Natural killer cell (primary cell): ENCODE measurements around the gene CFAP299. TPM values are rescaled to one million over a fixed set of nuclear protein-coding genes. Genes with fewer than 3 reads are reported as not detected.

ENCODE experiments used
- ATAC-seq, 3 donors: fragments of 150-1000 bp in 2 of 3; fragments of 200-7000 bp in 1 of 3; cut with Tn5 transposase; 1 replicate in 1 of 3; 2 replicates in 2 of 3; pipeline ENCODE4 v1.10.0; 2021; ENCODE audit warnings: mild to moderate bottlenecking in 2 of 3, moderate library complexity in 2 of 3
- DNase-seq, 2 donors: peaks; one replicate each; pipeline versions ENCODE4 v3.0.0 to v3.0.0-alpha.2; 2013 to 2021; ENCODE audit warnings: mixed read lengths in 1 of 2
- H3K27ac ChIP-seq: one replicate; pipeline ENCODE4 v1.5.1; 2013; ENCODE audit warnings: mild to moderate bottlenecking, low read length
- H3K27me3 ChIP-seq: one replicate; pipeline ENCODE4 v1.6.1; 2013; ENCODE audit warnings: low read length; ENCODE audit not compliant: control insufficient read depth, insufficient read depth
- H3K36me3 ChIP-seq: one replicate; pipeline ENCODE4 v1.6.1; 2013; ENCODE audit warnings: low read length; ENCODE audit not compliant: control insufficient read depth, insufficient read depth
- H3K4me1 ChIP-seq: one replicate; pipeline ENCODE4 v1.6.1; 2013; ENCODE audit warnings: low read length; ENCODE audit not compliant: control insufficient read depth, insufficient read depth
- H3K4me3 ChIP-seq: one replicate; pipeline ENCODE4 v1.5.1; 2013; ENCODE audit warnings: low read length
- H3K9me3 ChIP-seq: one replicate; pipeline ENCODE4 v1.6.1; 2013; ENCODE audit warnings: low read length; ENCODE audit not compliant: control insufficient read depth, insufficient read depth
- H3K27ac Mint-ChIP-seq, 2 donors: one replicate each; pipeline ENCODE4 v1.8.0; 2022; ENCODE audit warnings: mild to moderate bottlenecking in 2 of 2, mixed read lengths in 2 of 2, moderate library complexity in 1 of 2
- H3K27me3 Mint-ChIP-seq, 2 donors: one replicate each; pipeline ENCODE4 v1.8.0; 2022; ENCODE audit warnings: low read depth in 2 of 2, mixed read lengths in 2 of 2
- H3K36me3 Mint-ChIP-seq: one replicate; pipeline ENCODE4 v1.8.0; 2022; ENCODE audit warnings: mixed read lengths
- H3K4me1 Mint-ChIP-seq, 2 donors: one replicate each; pipeline ENCODE4 v1.8.0; 2022; ENCODE audit warnings: mixed read lengths in 2 of 2
- H3K4me3 Mint-ChIP-seq: one replicate; pipeline ENCODE4 v1.8.0; 2022; ENCODE audit warnings: mild to moderate bottlenecking, moderate library complexity, mixed read lengths
- H3K9me3 Mint-ChIP-seq, 2 donors: one replicate each; pipeline ENCODE4 v1.8.0; 2022; ENCODE audit warnings: mixed read lengths in 2 of 2
- WGBS: methylation state at CpG from one replicate; pipeline ENCODE4 v1.1.7; 2013; ENCODE audit warnings: missing lambda C conversion rate; ENCODE audit not compliant: insufficient coverage; 5-methylcytosine and 5-hydroxymethylcytosine counted together
- intact Hi-C: fragments of 100-400 bp; cut with micrococcal nuclease; formaldehyde crosslinking; loops from one replicate; pipeline ENCODE4 v1.14.2; 2022
- total RNA-seq, 4 donors: library from RNA; stranded (reverse); fragments of 120-200 nt in 1 of 4; gene quantifications; one replicate each; pipeline versions ENCODE4 v1.2.3 to v1.2.4, GENCODE V29; 2013 to 2022
- TF ChIP-seq, protein P1 (sequence below): fragments of 200-600 bp; IDR thresholded peaks from one replicate; pipeline ENCODE4 v1.8.0; 2022; ENCODE audit warnings: antibody characterized with exemption

The CFAP299 gene
- total RNA-seq, 3 donors from 2014 or later (not counting 1 experiment from before 2014, with no cell fraction given), result not detected

GRCh38 chr4:80417019-80417418 is 81.5 kb downstream of the CFAP299 start:
- Histone ChIP-seq H3K9me3 (no peaks in the 10 kb centered on the region), H3K27ac (no peak overlapping the region), H3K4me3 (no peak overlapping the region), H3K27me3 (no peaks in the 10 kb centered on the region), H3K4me1 (no peaks in the 10 kb centered on the region), H3K36me3 (no peaks in the 10 kb centered on the region)
- no peak for DNase-seq
- ATAC-seq, result no peak
- Mint-ChIP-seq H3K27ac (no peak overlapping the region), H3K4me1 (peaks cover 14 to 22% of the 10 kb centered on the region in 2 donors), H3K9me3 (no peaks in the 10 kb centered on the region), H3K27me3 (peaks cover 0 to 2% of the 10 kb centered on the region in 2 donors), H3K4me3 (no peak overlapping the region), H3K36me3 (no peaks in the 10 kb centered on the region)
- TF ChIP-seq, protein P1, sequence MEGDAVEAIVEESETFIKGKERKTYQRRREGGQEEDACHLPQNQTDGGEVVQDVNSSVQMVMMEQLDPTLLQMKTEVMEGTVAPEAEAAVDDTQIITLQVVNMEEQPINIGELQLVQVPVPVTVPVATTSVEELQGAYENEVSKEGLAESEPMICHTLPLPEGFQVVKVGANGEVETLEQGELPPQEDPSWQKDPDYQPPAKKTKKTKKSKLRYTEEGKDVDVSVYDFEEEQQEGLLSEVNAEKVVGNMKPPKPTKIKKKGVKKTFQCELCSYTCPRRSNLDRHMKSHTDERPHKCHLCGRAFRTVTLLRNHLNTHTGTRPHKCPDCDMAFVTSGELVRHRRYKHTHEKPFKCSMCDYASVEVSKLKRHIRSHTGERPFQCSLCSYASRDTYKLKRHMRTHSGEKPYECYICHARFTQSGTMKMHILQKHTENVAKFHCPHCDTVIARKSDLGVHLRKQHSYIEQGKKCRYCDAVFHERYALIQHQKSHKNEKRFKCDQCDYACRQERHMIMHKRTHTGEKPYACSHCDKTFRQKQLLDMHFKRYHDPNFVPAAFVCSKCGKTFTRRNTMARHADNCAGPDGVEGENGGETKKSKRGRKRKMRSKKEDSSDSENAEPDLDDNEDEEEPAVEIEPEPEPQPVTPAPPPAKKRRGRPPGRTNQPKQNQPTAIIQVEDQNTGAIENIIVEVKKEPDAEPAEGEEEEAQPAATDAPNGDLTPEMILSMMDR, result no peak
- intact Hi-C loops, result no loop called here
- 87% methylated on average over 2 of the region's 2 CpGs for WGBS

GRCh38 chr4:80419946-80420345 is 84.4 kb downstream of the CFAP299 start:
- Mint-ChIP-seq H3K4me1 (peaks cover 30 to 44% of the 10 kb centered on the region in 2 donors), H3K27me3 (peaks cover 0 to 2% of the 10 kb centered on the region in 2 donors), H3K36me3 (no peaks in the 10 kb centered on the region), H3K27ac (no peak overlapping the region), H3K4me3 (no peak overlapping the region), H3K9me3 (no peaks in the 10 kb centered on the region)
- Histone ChIP-seq H3K4me1 (peaks cover 8% of the 10 kb centered on the region), H3K9me3 (no peaks in the 10 kb centered on the region), H3K36me3 (no peaks in the 10 kb centered on the region), H3K27ac (no peak overlapping the region), H3K4me3 (no peak overlapping the region), H3K27me3 (no peaks in the 10 kb centered on the region)
- WGBS, result 60% methylated on average over 1 of the region's 1 CpG
- TF ChIP-seq, protein P1, result no peak
- intact Hi-C loops, result no loop called here
- DNase-seq (no peak), ATAC-seq (no peak)

- Histone ChIP-seq H3K4me3 (no peak overlapping the region), H3K27ac (no peak overlapping the region), H3K4me1 (peaks cover 8% of the 10 kb centered on the region), H3K27me3 (no peaks in the 10 kb centered on the region), H3K36me3 (no peaks in the 10 kb centered on the region), H3K9me3 (no peaks in the 10 kb centered on the region)
- H3K36me3 Mint-ChIP-seq, result no peaks in the 10 kb centered on the region
- DNase-seq (no peak), ATAC-seq (no peak)
- H3K27ac Mint-ChIP-seq, result peak overlapping the region in 1 of 2 donors; percentile 7
- intact Hi-C loops, result no loop called here
- H3K4me1 Mint-ChIP-seq, result peaks cover 36 to 51% of the 10 kb centered on the region in 2 donors
- no peak overlapping the region for H3K4me3 Mint-ChIP-seq
- H3K9me3 Mint-ChIP-seq, result no peaks in the 10 kb centered on the region
- WGBS, result 88% methylated on average over 1 of the region's 1 CpG
- TF ChIP-seq, protein P1, result no peak
- H3K27me3 Mint-ChIP-seq, result peaks cover 0 to 2% of the 10 kb centered on the region in 2 donors
These were observed 85.1 kb downstream of the CFAP299 start for GRCh38 chr4:80420638-80421037.
